ENCODE measurements around the gene CCDC150.
A peak's percentile ranks its signal among the peaks of the same experiment; 100 is the strongest.
"Not testable (repeated sequence)": the region's sequence is repeated elsewhere in the genome, so short reads cannot be mapped to it uniquely, and the experiment has no call there.

CCDC150 gene

GRCh38 chr2:196639180-196640030, at the start of gene CCDC150:
CCDC150 (plus strand) TSS chr2:196639715; CDS start chr2:196639767, 52 bp downstream.
- DNase-seq (ENCODE audit: low read depth in 2 of 2): peak; percentile 85 to 86

GRCh38 chr2:196590286-196590685, 49.2 kb upstream of the CCDC150 start:
- DNase-seq (ENCODE audit: low read depth in 2 of 2): no peak

DNA sequence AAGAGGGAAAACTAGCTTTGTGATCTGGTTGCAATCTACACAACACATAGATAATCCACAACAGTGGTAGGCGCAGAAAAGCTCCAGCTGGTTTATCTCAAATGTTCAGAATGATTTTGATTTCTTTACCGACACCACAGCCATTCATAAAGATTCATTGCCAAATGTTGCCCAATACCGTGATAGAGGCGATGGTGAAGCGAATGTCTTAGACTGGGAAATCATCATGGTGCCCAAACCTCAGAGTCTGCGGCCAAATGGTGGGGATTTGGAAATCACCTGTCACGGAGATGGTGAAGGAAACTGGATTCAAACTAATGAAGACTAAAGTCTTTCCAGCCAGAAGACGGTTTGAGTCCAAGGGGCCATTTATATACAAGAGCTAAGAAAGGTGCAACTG, 48.5 kb upstream of the CCDC150 start:
- no peak for DNase-seq (ENCODE audit: low read depth in 2 of 2)

DNA sequence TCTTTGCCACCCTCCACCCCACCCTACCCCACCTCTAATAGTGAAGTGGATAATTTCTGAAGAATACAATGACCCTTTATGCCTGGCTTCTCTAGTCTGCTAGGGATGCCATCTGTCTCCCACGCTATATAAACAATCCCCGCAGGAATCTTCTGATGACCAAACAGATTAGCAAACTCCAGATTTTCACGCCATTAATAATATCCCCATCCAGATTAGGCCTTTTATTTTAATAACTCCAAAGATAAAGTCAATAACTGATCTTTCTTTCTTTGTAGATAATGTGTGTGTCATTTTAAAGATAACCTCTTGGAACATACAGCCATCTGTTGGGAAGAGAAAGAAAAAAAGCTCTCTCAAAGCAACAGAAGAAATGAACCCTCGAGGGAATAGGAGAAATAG, 47.9 kb upstream of the CCDC150 start:
- no peak for DNase-seq (ENCODE audit: low read depth in 2 of 2)

DNA sequence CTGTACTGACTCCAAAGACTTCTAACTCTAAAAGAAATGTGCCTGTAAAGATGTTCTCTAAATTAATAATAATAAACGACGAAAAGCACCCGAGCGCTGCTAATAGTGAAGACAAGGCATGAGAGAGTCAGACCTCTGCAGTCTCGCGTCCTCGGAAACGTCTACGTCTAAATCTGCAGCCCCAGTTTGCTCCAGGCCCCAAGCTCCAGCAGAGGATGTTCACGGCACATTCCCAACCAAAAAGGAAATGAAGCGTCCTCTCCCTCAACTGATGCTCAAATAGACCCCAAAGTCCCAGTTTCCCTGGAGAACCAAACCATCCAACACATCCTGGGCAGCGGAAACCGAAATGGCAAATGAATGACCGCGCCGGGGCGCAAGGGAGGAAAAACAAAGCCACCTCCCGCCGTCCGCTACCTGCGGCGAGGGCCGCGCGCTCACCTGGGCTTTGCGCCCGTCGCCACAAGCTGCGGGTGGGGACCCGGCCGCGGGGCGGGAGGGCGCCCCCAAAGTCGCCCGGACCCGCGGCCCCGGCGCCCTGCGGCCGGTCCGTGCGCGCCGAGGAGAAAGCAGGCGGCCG, 47.1 kb upstream of the CCDC150 start:
- no peak for DNase-seq (ENCODE audit: low read depth in 2 of 2)

GRCh38 chr2:196592911-196593881, 46.3 kb upstream of the CCDC150 start, which contains the start of gene HECW2:
HECW2 (minus strand) TSS chr2:196593554.
- DNase-seq (ENCODE audit: low read depth in 2 of 2): peak in 1 of 2 experiments; percentile 22

DNA sequence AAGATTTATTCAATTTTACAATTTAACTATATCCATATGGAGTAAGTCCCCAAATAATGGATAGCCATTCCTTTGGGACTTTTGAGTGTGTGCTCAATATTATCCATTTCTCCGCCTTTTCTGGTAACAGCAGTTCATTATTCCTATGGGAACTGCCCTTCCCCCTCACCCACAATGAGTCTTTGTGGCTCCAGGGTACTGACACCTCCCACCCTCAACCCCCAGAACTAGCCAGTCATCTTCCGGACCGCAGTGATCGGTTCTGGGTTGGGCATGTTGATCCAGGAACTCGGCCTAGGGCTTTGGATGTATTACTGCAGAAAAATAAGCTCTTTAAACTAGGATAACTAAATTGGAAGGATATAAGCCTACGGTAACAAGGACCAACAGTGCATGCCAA, 45.4 kb upstream of the CCDC150 start:
- no peak for DNase-seq (ENCODE audit: low read depth in 2 of 2)

GRCh38 chr2:196597531-196597930, 42.0 kb upstream of the CCDC150 start:
- DNase-seq (ENCODE audit: low read depth in 2 of 2): no peak

DNA sequence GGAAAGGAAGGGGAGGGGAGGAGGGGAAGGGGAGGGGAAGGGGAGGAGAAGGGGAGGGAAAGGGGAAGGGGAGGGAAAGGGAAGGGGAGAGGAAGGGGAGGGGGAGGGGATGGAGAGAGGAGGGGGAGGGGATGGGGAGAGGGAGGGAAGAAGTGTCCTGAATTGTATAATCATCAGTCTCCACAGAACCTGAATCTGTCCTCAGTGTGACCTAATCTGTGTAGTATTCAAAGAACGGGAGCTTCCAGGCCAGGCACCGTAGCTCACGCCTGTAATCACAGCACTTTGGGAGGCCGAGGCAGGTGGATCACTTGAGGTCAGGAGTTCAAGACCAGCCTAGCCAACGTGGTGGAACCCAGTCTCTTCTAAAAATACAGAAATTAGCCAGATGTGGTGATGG, 41.1 kb upstream of the CCDC150 start:
- no peak for DNase-seq (ENCODE audit: low read depth in 2 of 2)

DNA sequence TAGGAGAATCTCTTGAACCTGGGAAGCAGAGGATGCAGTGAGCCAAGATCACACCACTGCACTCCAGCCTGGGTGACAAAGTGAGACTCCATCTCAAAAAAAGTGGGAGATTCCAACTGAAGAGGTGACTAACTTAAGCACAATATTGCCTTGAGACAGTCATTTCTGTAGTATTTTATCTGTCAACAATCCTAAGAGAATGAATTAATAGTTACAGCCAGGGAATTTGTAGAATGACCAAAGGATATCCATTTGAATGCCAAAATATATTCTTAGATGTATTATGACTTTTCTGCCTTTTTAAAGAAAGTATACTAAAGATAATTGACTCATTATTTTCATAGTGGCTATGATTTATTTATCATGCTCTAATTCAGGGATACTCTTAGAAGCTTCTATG, 40.7 kb upstream of the CCDC150 start:
- DNase-seq (ENCODE audit: low read depth in 2 of 2): no peak

- peak; percentile 39 to 57 for DNase-seq (ENCODE audit: low read depth in 2 of 2)
These were observed 37.8 kb upstream of the CCDC150 start for GRCh38 chr2:196601430-196602306.

GRCh38 chr2:196604196-196604595, 35.3 kb upstream of the CCDC150 start:
- no peak for DNase-seq (ENCODE audit: low read depth in 2 of 2)

DNA sequence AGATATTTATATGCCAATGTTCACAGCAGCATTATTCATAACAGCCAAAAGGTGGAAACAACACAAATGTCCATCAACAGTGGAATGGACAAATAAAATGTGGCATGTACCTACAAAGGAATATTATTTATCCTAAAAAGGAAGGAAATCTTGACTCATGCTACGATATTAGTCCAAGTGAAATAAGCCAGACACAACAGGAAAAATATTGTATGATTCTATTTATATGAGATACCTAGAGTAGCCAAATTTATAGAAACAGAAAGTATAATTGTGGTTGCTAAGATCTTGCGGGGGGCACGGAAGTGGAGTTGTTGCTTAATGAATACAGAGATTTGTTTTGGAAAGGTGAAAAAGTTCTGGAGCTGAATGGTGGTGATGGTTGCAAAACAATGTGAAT, 33.0 kb upstream of the CCDC150 start:
- no peak for DNase-seq (ENCODE audit: low read depth in 2 of 2)

DNA sequence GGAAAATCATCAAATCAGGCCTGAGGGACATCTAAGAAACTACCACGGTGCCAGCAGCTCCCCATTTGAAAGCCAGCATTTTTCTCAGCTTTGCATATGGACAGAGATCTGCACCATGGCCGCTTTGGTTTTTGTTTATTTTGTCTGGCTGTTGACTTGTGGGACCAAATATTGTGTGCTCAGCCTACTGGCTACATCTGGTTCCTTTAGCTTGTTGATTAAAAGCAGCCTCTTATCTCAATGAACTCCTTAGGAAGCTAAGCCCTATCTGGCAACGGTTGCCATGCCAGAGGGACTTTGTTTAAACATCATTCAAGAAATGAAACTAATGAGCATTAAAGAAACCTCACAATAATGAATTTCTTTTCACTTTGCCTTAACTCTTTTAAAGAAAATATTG, 32.4 kb upstream of the CCDC150 start:
- DNase-seq (ENCODE audit: low read depth in 2 of 2): no peak

DNA sequence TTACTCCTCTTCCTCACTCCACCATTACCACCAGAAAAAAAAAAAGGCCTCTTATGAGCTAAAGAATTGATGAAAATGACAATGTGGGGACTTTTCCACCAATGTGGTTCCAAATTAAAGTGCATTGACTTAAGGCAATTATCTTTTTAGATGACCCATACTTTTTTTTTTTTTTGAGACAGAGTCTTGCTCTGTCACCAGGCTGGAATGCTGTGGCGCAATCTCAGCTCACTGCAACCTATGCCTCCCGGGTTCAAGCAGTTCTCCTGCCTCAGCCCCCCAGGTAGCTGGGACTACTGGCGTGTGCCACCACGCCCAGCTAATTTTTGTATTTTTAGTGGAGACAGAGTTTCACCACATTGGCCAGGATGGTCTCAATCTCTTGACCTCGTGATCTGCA, 31.6 kb upstream of the CCDC150 start:
- DNase-seq (ENCODE audit: low read depth in 2 of 2): not testable (repeated sequence)

DNA sequence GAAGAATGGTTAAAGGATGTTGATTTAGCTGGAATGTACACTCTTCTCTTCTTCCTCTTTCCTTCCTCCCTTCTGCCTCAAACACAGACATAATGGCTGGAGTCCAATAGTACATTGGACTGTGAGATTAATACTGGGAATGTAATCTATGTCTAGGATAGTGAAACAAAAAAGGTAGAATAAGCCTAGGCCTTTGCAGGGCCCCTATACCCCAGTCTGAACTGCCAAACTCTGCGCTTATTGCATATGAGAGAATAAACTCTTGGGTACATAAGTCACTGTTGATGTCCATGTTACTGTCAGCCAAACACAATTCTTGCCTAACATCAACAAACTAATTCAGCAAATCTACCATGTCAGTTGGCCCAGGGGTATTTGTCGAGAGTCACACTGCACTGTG, 29.7 kb upstream of the CCDC150 start:
- DNase-seq (ENCODE audit: low read depth in 2 of 2): no peak

DNA sequence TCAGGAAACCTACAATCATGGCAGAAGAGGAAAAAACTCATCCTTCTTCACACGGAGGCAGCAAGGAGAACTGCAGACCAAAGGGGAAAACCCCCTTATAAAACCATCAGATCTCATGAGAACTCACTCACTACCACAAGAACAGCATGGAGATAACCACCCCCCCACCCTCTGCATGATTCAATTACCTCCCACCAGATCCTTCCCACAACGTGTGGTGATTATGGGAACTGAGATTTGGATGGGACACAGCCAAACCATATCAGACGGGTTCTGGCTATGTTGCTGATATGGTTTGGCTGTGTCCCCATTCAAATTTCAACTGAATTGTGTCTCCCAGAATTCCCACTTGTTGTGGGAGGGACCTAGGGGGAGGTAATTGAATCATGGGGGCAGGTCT, 28.7 kb upstream of the CCDC150 start:
- no peak for DNase-seq (ENCODE audit: low read depth in 2 of 2)

- DNase-seq (ENCODE audit: low read depth in 2 of 2): no peak
These were observed 26.2 kb upstream of the CCDC150 start for GRCh38 chr2:196613302-196613701.

- DNase-seq (ENCODE audit: low read depth in 2 of 2): no peak
These were observed 22.1 kb upstream of the CCDC150 start for GRCh38 chr2:196617430-196617829.

- no peak for DNase-seq (ENCODE audit: low read depth in 2 of 2)
These were observed 20.9 kb upstream of the CCDC150 start for GRCh38 chr2:196618661-196619060.

DNA sequence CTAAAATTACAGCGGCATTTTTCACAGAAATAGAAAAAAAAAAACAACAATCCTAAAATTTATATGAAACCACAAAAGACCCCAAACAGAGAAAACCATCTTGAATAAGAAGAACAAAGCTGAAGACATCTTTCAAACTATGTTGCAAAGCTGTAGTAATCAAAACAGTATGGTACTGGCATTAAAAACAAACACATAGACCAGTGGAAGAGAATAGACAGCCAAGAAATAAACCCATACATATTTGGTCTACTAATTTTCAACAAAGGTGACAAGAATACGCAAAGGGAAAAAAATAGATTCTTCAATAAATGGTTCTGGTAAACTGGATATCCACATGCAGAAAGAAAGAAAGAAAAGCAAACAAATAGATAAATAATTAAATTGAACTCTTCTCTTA, 9.0 kb upstream of the CCDC150 start:
- no peak for DNase-seq (ENCODE audit: low read depth in 2 of 2)

Data from fibroblast of skin of left quadriceps (primary cell).